ENCODE measurements around the gene C1QBP. TPM values are rescaled to one million over a fixed set of nuclear protein-coding genes. Genes with fewer than 3 reads are reported as not detected.

C1QBP gene
- total and polyA plus RNA-seq, 2 of the 4 experiments (the other 2 are of a cell fraction): 172 to 173 TPM

GRCh38 chr17:5466295-5466694, 27.3 kb upstream of the C1QBP start:
- no peak overlapping the region for H3K56ac ChIP-seq (ENCODE audit: extremely low read depth, insufficient read depth, low read length)
- H3K4me1 ChIP-seq (ENCODE audit: control insufficient read depth, insufficient read depth, low read length): no peaks in the 10 kb centered on the region
- H3K23ac ChIP-seq (ENCODE audit: low read depth, low read length): no peak overlapping the region
- no peak overlapping the region for H2BK15ac ChIP-seq (ENCODE audit: low read depth, low read length)
- H2BK120ac ChIP-seq (ENCODE audit: low read depth, low read length): no peak overlapping the region
- H2AK9ac ChIP-seq (replicated peaks; ENCODE audit: low read depth, low read length, poor library complexity): no peak overlapping the region
- H3K27me3 ChIP-seq (ENCODE audit: control insufficient read depth, insufficient read depth, low read length): no peaks in the 10 kb centered on the region
- no peak overlapping the region for H2AFZ ChIP-seq (replicated peaks; ENCODE audit: low read length, poor library complexity)
- WGBS, 2 experiments (ENCODE audit: extremely low coverage in 2 of 2, insufficient read length in 1 of 2): no CpG with 5 or more reads among the region's 4 CpGs
- no peak overlapping the region for H3K27ac ChIP-seq (ENCODE audit: insufficient read depth, low read length)
- H4K8ac ChIP-seq (ENCODE audit: low read depth in 2 of 2, low read length in 2 of 2): peak overlapping the region in 1 of 2 experiments; percentile 30; a peak in 1 of 4 replicates
- intact Hi-C loops (cut with micrococcal nuclease): no loop called here
- no peaks in the 10 kb centered on the region for H3K9me3 ChIP-seq (ENCODE audit: control insufficient read depth, insufficient read depth, low read length)
- no peak overlapping the region for H2BK20ac ChIP-seq (ENCODE audit: low read depth, low read length)
- in situ Hi-C loops (cut with MboI; ENCODE audit: low sequenced_read_pairs): no loop called here
- no peak overlapping the region for H4K5ac ChIP-seq (ENCODE audit: low read depth, low read length)
- no peak overlapping the region for H3K18ac ChIP-seq (ENCODE audit: low read depth, low read length)
- no peak overlapping the region for H3K9ac ChIP-seq (ENCODE audit: low read depth, low read length)
- no peak overlapping the region for H3K4me2 ChIP-seq (ENCODE audit: low read depth, low read length)
- peaks cover 13 to 61% of the 10 kb centered on the region in 2 experiments; a peak in 3 of 4 replicates for H3K79me1 ChIP-seq (ENCODE audit: low read depth in 1 of 2, low read length in 2 of 2)
- peaks cover 8% of the 10 kb centered on the region for H3K36me3 ChIP-seq (ENCODE audit: control insufficient read depth, insufficient read depth, low read length)
- no peak overlapping the region for H3K14ac ChIP-seq (replicated peaks; ENCODE audit: low read depth, low read length)
- BruUV-seq (replicated peaks): no TSS peak
- no peak overlapping the region for H2AK5ac ChIP-seq (ENCODE audit: low read depth, low read length)
- no peak overlapping the region for H3K4ac ChIP-seq (ENCODE audit: low read depth, low read length)
- CTCF ChIA-PET: interaction anchor here (0.6 kb wide), 1 partner anchor 27 kb away, joined by 3 read pairs; the partner anchor contains the start of gene C1QBP
- H3K9me1 ChIP-seq (ENCODE audit: insufficient read depth, low read length): peaks cover 5% of the 10 kb centered on the region; the same call in 1 of the 2 replicates
- no peak overlapping the region for H2BK5ac ChIP-seq (ENCODE audit: low read depth, low read length, poor library complexity, severe bottlenecking)
- POLR2A ChIA-PET (ENCODE audit: unreplicated experiment): no interaction called here
- TF ChIP-seq SMC3 (IDR thresholded peaks at IDR 0.05; ENCODE audit: low read depth, low read length) (no peak), RFX5 (IDR thresholded peaks at IDR 0.05; ENCODE audit: low read depth, low read length) (no peak), POLR2A (IDR thresholded peaks at IDR 0.05; ENCODE audit: low read depth, low read length) (no peak), MAFK (IDR thresholded peaks at IDR 0.05; ENCODE audit: low read depth, low read length) (no peak), CEBPB (IDR thresholded peaks at IDR 0.05; ENCODE audit: low read depth, low read length) (no peak), CHD1 (IDR thresholded peaks at IDR 0.05; ENCODE audit: low read depth, low read length) (no peak), BHLHE40 (IDR thresholded peaks at IDR 0.05; ENCODE audit: low read depth, low read length) (no peak)
- dilution Hi-C loops (cut with HindIII; ENCODE audit: low sequenced_read_pairs, unreplicated experiment): no loop called here
- H3K4me3 ChIP-seq (ENCODE audit: insufficient read depth, low read depth, low read length): no peak overlapping the region
- H4K91ac ChIP-seq (ENCODE audit: insufficient read depth, low read depth, low read length): no peak overlapping the region
- no peak for ATAC-seq (ENCODE audit: low read depth)
- no peak for DNase-seq
- peaks cover 21% of the 10 kb centered on the region for H4K20me1 ChIP-seq (ENCODE audit: insufficient read depth, low read length)
